GM12891 (cell line): ENCODE data around the gene ADAMTS8.

Experiments
- POLR2AphosphoS5 ChIP-seq: IDR thresholded peaks from 2 replicates; pipeline ENCODE4 v1.6.1; 2011; ENCODE audit warnings: low read depth, low read length, control low read depth
- SPI1 ChIP-seq: IDR thresholded peaks from 2 replicates; pipeline ENCODE4 v1.6.1; 2011; ENCODE audit warnings: low read depth, low read length, control low read depth

GRCh38 chr11:130358398-130358797, 70.0 kb downstream of the ADAMTS8 start:
- TF ChIP-seq SPI1 (no peak), POLR2AphosphoS5 (no peak)
